GM08714 (cell line): ENCODE results near the gene MEN1.

Experiments
- H3K4me3 ChIP-seq: fragments of 200-500 bp; sonication (Bioruptor generic); 2 replicates; pipeline ENCODE4 v1.5.1; 2014; ENCODE audit warnings: mild to moderate bottlenecking, low read length, inconsistent platforms
- ZNF274 ChIP-seq: IDR thresholded peaks from 2 replicates; pipeline ENCODE4 v1.6.1; 2012; ENCODE audit warnings: mild to moderate bottlenecking, low read depth, low read length

Gene MEN1

GRCh38 chr11:64764753-64765152 lies 45.6 kb downstream of the MEN1 start:
- no peak overlapping the region for H3K4me3 ChIP-seq
- TF ChIP-seq ZNF274, result no peak

- TF ChIP-seq ZNF274, result no peak
- no peak overlapping the region for H3K4me3 ChIP-seq
Measured at GRCh38 chr11:64764040-64764611, 46.2 kb downstream of the MEN1 start.

- H3K4me3 ChIP-seq, result no peak overlapping the region
- TF ChIP-seq ZNF274, result no peak
Measured at GRCh38 chr11:64763526-64764039, 46.8 kb downstream of the MEN1 start.

GRCh38 chr11:64762674-64763525 lies 47.5 kb downstream of the MEN1 start:
- no peak overlapping the region for H3K4me3 ChIP-seq
- TF ChIP-seq ZNF274, result no peak

GRCh38 chr11:64762277-64762673 lies 48.1 kb downstream of the MEN1 start:
- no peak for TF ChIP-seq ZNF274
- no peak overlapping the region for H3K4me3 ChIP-seq

- no peak for TF ChIP-seq ZNF274
- H3K4me3 ChIP-seq, result no peak overlapping the region
Measured at GRCh38 chr11:64760759-64761420, 49.5 kb downstream of the MEN1 start.

- TF ChIP-seq ZNF274, result no peak
- no peak within 1 kb of the TSS for H3K4me3 ChIP-seq
Measured at GRCh38 chr11:64759722-64760719, 50.3 kb downstream of the MEN1 start, which contains the start of gene PYGM. TSS of gene PYGM (minus strand) at chr11:64759974. CDS start at chr11:64759898, 76 bp downstream.

GRCh38 chr11:64759131-64759721 lies 51.1 kb downstream of the MEN1 start:
- H3K4me3 ChIP-seq, result no peak overlapping the region

GRCh38 chr11:64758330-64759079 lies 51.8 kb downstream of the MEN1 start:
- H3K4me3 ChIP-seq, result no peak overlapping the region
- no peak for TF ChIP-seq ZNF274

More at GRCh38 chr11:64759131-64759721, 51.1 kb downstream of the MEN1 start:
- no peak for TF ChIP-seq ZNF274

- no peak for TF ChIP-seq ZNF274
- no peak overlapping the region for H3K4me3 ChIP-seq
Measured at GRCh38 chr11:64757549-64758329, 52.6 kb downstream of the MEN1 start.

GRCh38 chr11:64755681-64756361 lies 54.5 kb downstream of the MEN1 start:
- H3K4me3 ChIP-seq, result no peak overlapping the region
- TF ChIP-seq ZNF274, result no peak
